HG02678 (cell line): Measurements from ENCODE around the gene IVNS1ABP.
"Not testable (repeated sequence)": the region's sequence is repeated elsewhere in the genome, so short reads cannot be mapped to it uniquely, and the experiment has no call there.

ENCODE experiments used
- ATAC-seq: cut with Tn5 transposase; IDR thresholded peaks from one replicate; pipeline ENCODE4 v1.9.1; 2021; ENCODE audit warnings: mild to moderate bottlenecking, moderate library complexity; ENCODE audit not compliant: unreplicated experiment

Gene IVNS1ABP

GRCh38 chr1:185334182-185334581 is 17.1 kb upstream of the IVNS1ABP start:
- no peak for ATAC-seq

GRCh38 chr1:185328255-185328654 is 11.2 kb upstream of the IVNS1ABP start:
- ATAC-seq: no peak

GRCh38 chr1:185325413-185325812 is 8.4 kb upstream of the IVNS1ABP start:
- ATAC-seq: no peak

- no peak for ATAC-seq
Measured at GRCh38 chr1:185324118-185324517, 7.1 kb upstream of the IVNS1ABP start.

- no peak for ATAC-seq
Measured at GRCh38 chr1:185322636-185323035, 5.6 kb upstream of the IVNS1ABP start.

GRCh38 chr1:185321653-185322221 is 4.7 kb upstream of the IVNS1ABP start:
- ATAC-seq: not testable (repeated sequence)

- ATAC-seq: not testable (repeated sequence)
Measured at GRCh38 chr1:185321104-185321503, 4.1 kb upstream of the IVNS1ABP start.

GRCh38 chr1:185319139-185319475 is 2.1 kb upstream of the IVNS1ABP start:
- no peak for ATAC-seq

- ATAC-seq: no peak
Measured at GRCh38 chr1:185318431-185319138, 1.5 kb upstream of the IVNS1ABP start.

- ATAC-seq: peak; percentile 37
Measured at GRCh38 chr1:185317886-185318310, 855 bp upstream of the IVNS1ABP start.

- ATAC-seq: peak; percentile 48
Measured at GRCh38 chr1:185316163-185317033, 645 bp downstream of the IVNS1ABP start.

- peak; percentile 0 for ATAC-seq
Measured at GRCh38 chr1:185315445-185316071, 1.5 kb downstream of the IVNS1ABP start.

GRCh38 chr1:185314411-185314810 is 2.6 kb downstream of the IVNS1ABP start:
- no peak for ATAC-seq

GRCh38 chr1:185312361-185313138 is 4.5 kb downstream of the IVNS1ABP start:
- ATAC-seq: no peak

- ATAC-seq: no peak
Measured at GRCh38 chr1:185311589-185312225, 5.3 kb downstream of the IVNS1ABP start.

- ATAC-seq: no peak
Measured at GRCh38 chr1:185309566-185309965, 7.5 kb downstream of the IVNS1ABP start.

- no peak for ATAC-seq
Measured at GRCh38 chr1:185308126-185308525, 8.9 kb downstream of the IVNS1ABP start.

- no peak for ATAC-seq
Measured at GRCh38 chr1:185305419-185305818, 11.6 kb downstream of the IVNS1ABP start.

- no peak for ATAC-seq
Measured at GRCh38 chr1:185300152-185300551, 16.9 kb downstream of the IVNS1ABP start.

GRCh38 chr1:185297982-185298381 is 19.1 kb downstream of the IVNS1ABP start:
- no peak for ATAC-seq
